Measurements from ENCODE around the gene TUBG1.

DNA sequence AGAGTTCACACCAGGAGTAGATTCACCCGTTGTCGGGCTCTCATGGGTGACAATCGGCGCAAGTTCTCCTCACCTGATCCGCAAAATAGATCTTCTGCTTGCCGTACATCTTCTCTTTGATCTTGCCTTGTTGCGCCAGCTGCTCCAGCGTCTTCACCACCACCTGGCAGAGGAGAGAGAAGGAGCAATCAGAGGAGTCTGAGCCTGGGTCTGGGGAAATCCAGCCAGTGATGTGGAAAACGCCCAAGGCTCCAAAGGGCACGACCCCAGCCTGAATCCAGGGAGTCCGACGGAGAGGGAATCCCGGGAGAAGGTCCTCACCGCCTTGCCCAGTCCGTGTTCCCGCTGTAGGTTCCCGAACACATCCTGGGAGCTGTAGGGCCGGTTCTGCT lies 32.3 kb upstream of the TUBG1 start:
- no peak for TF ChIP-seq EZH2phosphoT487 (IDR thresholded peaks at IDR 0.05)
- TF ChIP-seq, protein P1, sequence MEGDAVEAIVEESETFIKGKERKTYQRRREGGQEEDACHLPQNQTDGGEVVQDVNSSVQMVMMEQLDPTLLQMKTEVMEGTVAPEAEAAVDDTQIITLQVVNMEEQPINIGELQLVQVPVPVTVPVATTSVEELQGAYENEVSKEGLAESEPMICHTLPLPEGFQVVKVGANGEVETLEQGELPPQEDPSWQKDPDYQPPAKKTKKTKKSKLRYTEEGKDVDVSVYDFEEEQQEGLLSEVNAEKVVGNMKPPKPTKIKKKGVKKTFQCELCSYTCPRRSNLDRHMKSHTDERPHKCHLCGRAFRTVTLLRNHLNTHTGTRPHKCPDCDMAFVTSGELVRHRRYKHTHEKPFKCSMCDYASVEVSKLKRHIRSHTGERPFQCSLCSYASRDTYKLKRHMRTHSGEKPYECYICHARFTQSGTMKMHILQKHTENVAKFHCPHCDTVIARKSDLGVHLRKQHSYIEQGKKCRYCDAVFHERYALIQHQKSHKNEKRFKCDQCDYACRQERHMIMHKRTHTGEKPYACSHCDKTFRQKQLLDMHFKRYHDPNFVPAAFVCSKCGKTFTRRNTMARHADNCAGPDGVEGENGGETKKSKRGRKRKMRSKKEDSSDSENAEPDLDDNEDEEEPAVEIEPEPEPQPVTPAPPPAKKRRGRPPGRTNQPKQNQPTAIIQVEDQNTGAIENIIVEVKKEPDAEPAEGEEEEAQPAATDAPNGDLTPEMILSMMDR (IDR thresholded peaks at IDR 0.05) = no peak
- no peak for TF ChIP-seq EZH2 (IDR thresholded peaks at IDR 0.05)
